ENCODE results near the gene COMMD4. TPM values are rescaled to one million over a fixed set of nuclear protein-coding genes. Genes with fewer than 3 reads are reported as not detected.

Gene COMMD4
- total RNA-seq, 1 donor from 2014 or later: 41.5 TPM

- DNase-seq (ENCODE audit: low spot score): no peak
Observed at GRCh38 chr15:75355369-75355768, 19.5 kb downstream of the COMMD4 start.

GRCh38 chr15:75356006-75356405 lies 20.1 kb downstream of the COMMD4 start:
- no peak for DNase-seq (ENCODE audit: low spot score)

GRCh38 chr15:75356517-75356916 lies 20.7 kb downstream of the COMMD4 start:
- no peak for DNase-seq (ENCODE audit: low spot score)

GRCh38 chr15:75357976-75358673 lies 22.3 kb downstream of the COMMD4 start:
- peak; percentile 84 for DNase-seq (ENCODE audit: low spot score)

- peak; percentile 62 for DNase-seq (ENCODE audit: low spot score)
Observed at GRCh38 chr15:75358771-75359536, 23.1 kb downstream of the COMMD4 start.

GRCh38 chr15:75359537-75360250 lies 23.8 kb downstream of the COMMD4 start:
- peak; percentile 81 for DNase-seq (ENCODE audit: low spot score)

- peak; percentile 72 for DNase-seq (ENCODE audit: low spot score)
Observed at GRCh38 chr15:75360391-75360790, 24.5 kb downstream of the COMMD4 start.

GRCh38 chr15:75360856-75361255 lies 25.0 kb downstream of the COMMD4 start:
- peak; percentile 87 for DNase-seq (ENCODE audit: low spot score)

GRCh38 chr15:75361361-75361988 lies 25.6 kb downstream of the COMMD4 start:
- DNase-seq (ENCODE audit: low spot score): no peak

- peak; percentile 81 for DNase-seq (ENCODE audit: low spot score)
Observed at GRCh38 chr15:75361989-75362641, 26.3 kb downstream of the COMMD4 start.

GRCh38 chr15:75362642-75363249 lies 26.9 kb downstream of the COMMD4 start:
- peak; percentile 64 for DNase-seq (ENCODE audit: low spot score)

- peak; percentile 67 for DNase-seq (ENCODE audit: low spot score)
Observed at GRCh38 chr15:75363786-75364185, 27.9 kb downstream of the COMMD4 start.

GRCh38 chr15:75364881-75365280 lies 29.0 kb downstream of the COMMD4 start:
- peak; percentile 64 for DNase-seq (ENCODE audit: low spot score)

- peak; percentile 45 for DNase-seq (ENCODE audit: low spot score)
Observed at GRCh38 chr15:75366163-75366562, 30.3 kb downstream of the COMMD4 start.

- no peak for DNase-seq (ENCODE audit: low spot score)
Observed at GRCh38 chr15:75367006-75367405, 31.1 kb downstream of the COMMD4 start.

- peak; percentile 84 for DNase-seq (ENCODE audit: low spot score)
Observed at GRCh38 chr15:75367406-75367912, 31.6 kb downstream of the COMMD4 start.

GRCh38 chr15:75367913-75368688 lies 32.2 kb downstream of the COMMD4 start, which contains the start of gene MAN2C1:
MAN2C1 (minus strand) TSS chr15:75368607; CDS start chr15:75368583, 24 bp downstream.
- peak; percentile 97 for DNase-seq (ENCODE audit: low spot score)

- DNase-seq (ENCODE audit: low spot score): no peak
Observed at GRCh38 chr15:75368689-75369239, 32.9 kb downstream of the COMMD4 start.

All from mesenteric fat pad (tissue), 1 donor.